Adipocyte (in vitro differentiated cells): ENCODE measurements around the gene PDZD2.
"Not testable (repeated sequence)": the region's sequence is repeated elsewhere in the genome, so short reads cannot be mapped to it uniquely, and the experiment has no call there.

ENCODE experiments used
- DNase-seq: peaks from one replicate; pipeline ENCODE4 v3.0.0-alpha.2; 2015; ENCODE audit warnings: low read depth
- H3K27me3 ChIP-seq: replicated peaks from 2 replicates; pipeline ENCODE4 v1.7.0; 2013; ENCODE audit warnings: mild to moderate bottlenecking, low read length, moderate library complexity; ENCODE audit not compliant: control insufficient read depth, insufficient read depth
- H3K36me3 ChIP-seq: 2 replicates; pipeline ENCODE4 v1.7.0; 2013; ENCODE audit warnings: low read length, mild to moderate bottlenecking, moderate library complexity; ENCODE audit not compliant: control insufficient read depth, insufficient read depth, severe bottlenecking
- H3K4me1 ChIP-seq: 2 replicates; pipeline ENCODE4 v1.7.0; 2013; ENCODE audit warnings: mild to moderate bottlenecking, low read length, moderate library complexity; ENCODE audit not compliant: control insufficient read depth, insufficient read depth
- H3K4me3 ChIP-seq: 2 replicates; pipeline ENCODE4 v1.7.0; 2013; ENCODE audit warnings: mild to moderate bottlenecking, low read length, moderate library complexity
- H3K9ac ChIP-seq: 2 replicates; pipeline ENCODE4 v1.7.0; 2013; ENCODE audit warnings: mild to moderate bottlenecking, low read length, moderate library complexity
- H3K9me3 ChIP-seq: 2 replicates; pipeline ENCODE4 v1.7.0; 2013; ENCODE audit warnings: mild to moderate bottlenecking, low read length, moderate library complexity; ENCODE audit not compliant: control insufficient read depth

The PDZD2 gene

GRCh38 chr5:32069396-32069795 is 430.5 kb downstream of the PDZD2 start:
- Histone ChIP-seq H3K9ac (no peak overlapping the region), H3K36me3 (peaks cover 18% of the 10 kb centered on the region), H3K4me1 (peaks cover 19% of the 10 kb centered on the region), H3K4me3 (no peak overlapping the region), H3K27me3 (peaks cover 7% of the 10 kb centered on the region), H3K9me3 (no peaks in the 10 kb centered on the region)
- DNase-seq = no peak

GRCh38 chr5:32071351-32071944 is 432.5 kb downstream of the PDZD2 start:
- no peak overlapping the region for H3K4me3 ChIP-seq
- peaks cover 18% of the 10 kb centered on the region for H3K36me3 ChIP-seq
- no peak for DNase-seq
- H3K4me1 ChIP-seq = peaks cover 19% of the 10 kb centered on the region
- no peaks in the 10 kb centered on the region for H3K9me3 ChIP-seq
- peaks cover 4% of the 10 kb centered on the region for H3K27me3 ChIP-seq
- no peak overlapping the region for H3K9ac ChIP-seq

- Histone ChIP-seq H3K4me3 (no peak overlapping the region), H3K9me3 (no peaks in the 10 kb centered on the region), H3K27me3 (peaks cover 4% of the 10 kb centered on the region), H3K36me3 (peaks cover 18% of the 10 kb centered on the region), H3K4me1 (peaks cover 19% of the 10 kb centered on the region), H3K9ac (no peak overlapping the region)
- DNase-seq = no peak
Observed at GRCh38 chr5:32072054-32072453, 433.1 kb downstream of the PDZD2 start.

GRCh38 chr5:32074401-32074800 is 435.5 kb downstream of the PDZD2 start:
- H3K36me3 ChIP-seq = peaks cover 22% of the 10 kb centered on the region
- no peaks in the 10 kb centered on the region for H3K9me3 ChIP-seq
- H3K9ac ChIP-seq = no peak overlapping the region
- DNase-seq = no peak
- H3K4me3 ChIP-seq = no peak overlapping the region
- H3K4me1 ChIP-seq = peaks cover 15% of the 10 kb centered on the region
- H3K27me3 ChIP-seq = no peaks in the 10 kb centered on the region

GRCh38 chr5:32076699-32077695 is 438.1 kb downstream of the PDZD2 start:
- Histone ChIP-seq H3K36me3 (peaks cover 19% of the 10 kb centered on the region), H3K4me1 (peaks cover 6% of the 10 kb centered on the region), H3K4me3 (no peak overlapping the region), H3K27me3 (no peaks in the 10 kb centered on the region), H3K9me3 (no peaks in the 10 kb centered on the region), H3K9ac (no peak overlapping the region)
- DNase-seq = peak; percentile 82

GRCh38 chr5:32078855-32079254 is 439.9 kb downstream of the PDZD2 start:
- not testable (repeated sequence) for H3K4me3 ChIP-seq, DNase-seq, H3K9ac ChIP-seq, H3K4me1 ChIP-seq, H3K9me3 ChIP-seq, H3K27me3 ChIP-seq
- H3K36me3 ChIP-seq = peaks cover 14% of the 10 kb centered on the region

GRCh38 chr5:32080565-32080964 is 441.6 kb downstream of the PDZD2 start:
- DNase-seq, H3K36me3 ChIP-seq: not testable (repeated sequence)

GRCh38 chr5:32082701-32083100 is 443.8 kb downstream of the PDZD2 start:
- H3K4me3 ChIP-seq = no peak overlapping the region
- H3K9ac ChIP-seq = no peak overlapping the region
- H3K9me3 ChIP-seq = no peaks in the 10 kb centered on the region
- no peaks in the 10 kb centered on the region for H3K4me1 ChIP-seq
- DNase-seq = no peak
- no peaks in the 10 kb centered on the region for H3K27me3 ChIP-seq
- H3K36me3 ChIP-seq = peaks cover 17% of the 10 kb centered on the region

More at GRCh38 chr5:32080565-32080964, 441.6 kb downstream of the PDZD2 start:
- not testable (repeated sequence) for H3K9ac ChIP-seq, H3K4me3 ChIP-seq, H3K4me1 ChIP-seq, H3K27me3 ChIP-seq, H3K9me3 ChIP-seq

- no peak overlapping the region for H3K9ac ChIP-seq
- H3K9me3 ChIP-seq = no peaks in the 10 kb centered on the region
- no peaks in the 10 kb centered on the region for H3K27me3 ChIP-seq
- H3K36me3 ChIP-seq = peaks cover 18% of the 10 kb centered on the region
- no peaks in the 10 kb centered on the region for H3K4me1 ChIP-seq
- DNase-seq = no peak
- H3K4me3 ChIP-seq = no peak overlapping the region
Observed at GRCh38 chr5:32083981-32084430, 445.1 kb downstream of the PDZD2 start.

- DNase-seq = no peak
- Histone ChIP-seq H3K27me3 (no peaks in the 10 kb centered on the region), H3K36me3 (peaks cover 27% of the 10 kb centered on the region), H3K4me3 (no peak overlapping the region), H3K9me3 (no peaks in the 10 kb centered on the region), H3K9ac (no peak overlapping the region), H3K4me1 (no peaks in the 10 kb centered on the region)
Observed at GRCh38 chr5:32087086-32088082, 448.5 kb downstream of the PDZD2 start.
